HCT116 (cell line): ENCODE data around the gene C1orf174. TPM values are rescaled to one million over a fixed set of nuclear protein-coding genes. Genes with fewer than 3 reads are reported as not detected.

ENCODE experiments used
- ATAC-seq: fragments of 200-7000 bp; cut with Tn5 transposase; 2 replicates; pipeline ENCODE4 v1.9.1; 2020; ENCODE audit warnings: mild to moderate bottlenecking, moderate library complexity
- BruUV-seq: library from RNA; stranded (reverse); fragments of 400-500 nt; replicated peaks from 2 replicates; lab custom pipeline; 2021; lab: Mats Ljungman, UMichigan
- CTCF ChIA-PET: fragments of 300-600 bp; sonication (Branson Sonifier 250); formaldehyde crosslinking; loops from one replicate; lab custom pipeline; 2021; ENCODE audit warnings: antibody characterized with exemption; lab: Charles Lee
- POLR2A ChIA-PET: fragments of 300-600, 350-600 bp; sonication (Branson Sonifier 250); formaldehyde crosslinking; loops from one replicate; lab custom pipeline; 2021; ENCODE audit warnings: antibody characterized with exemption; lab: Charles Lee
- RAD21 ChIA-PET, 2 experiments: fragments of 300-600 bp; sonication (Branson Sonifier 250); formaldehyde crosslinking; loops; one replicate each; lab custom pipeline; 2023; ENCODE audit warnings: low total read pairs in 2 of 2; ENCODE audit not compliant: uncharacterized antibody in 2 of 2, unreplicated experiment in 2 of 2, low non-redundant PET in 1 of 2; lab: Charles Lee
- DNase-seq: peaks from one replicate; pipeline ENCODE4 v3.0.0-alpha.2; 2010; ENCODE audit warnings: low read depth, low spot score
- H2AFZ ChIP-seq: fragments of 200-600 bp; shearing (Covaris generic), sonication (generic); 2 replicates; pipeline ENCODE4 v1.6.1; 2017; ENCODE audit warnings: low read depth, mixed run types, mixed read lengths, antibody characterized with exemption, low read length; ENCODE audit not compliant: poor library complexity, severe bottlenecking
- H3K27ac ChIP-seq: 2 replicates; pipeline ENCODE4 v1.5.1; 2012; ENCODE audit warnings: low read depth, low read length
- H3K27me3 ChIP-seq: fragments of 200-600 bp; sonication (generic); 2 replicates; pipeline ENCODE4 v1.6.1; 2016; ENCODE audit warnings: mixed run types, low read length, mixed read lengths; ENCODE audit not compliant: insufficient read depth
- H3K36me3 ChIP-seq, 2 experiments: fragments of 200-500 bp in 1 of 2; fragments of 200-600 bp in 1 of 2; sonication (Bioruptor generic) in 1 of 2; sonication (generic) in 1 of 2; 2 replicates each; pipeline versions ENCODE4 v1.5.1 to v1.6.1; 2014 to 2016; ENCODE audit warnings: low read length in 2 of 2, inconsistent platforms in 1 of 2, mixed read lengths in 1 of 2, mixed run types in 1 of 2; ENCODE audit not compliant: insufficient read depth in 2 of 2, control insufficient read depth in 1 of 2
- H3K4me1 ChIP-seq, 2 experiments: fragments of 200-600 bp in 1 of 2; sonication (generic) in 1 of 2; 2 replicates each; pipeline versions ENCODE4 v1.5.1 to v1.6.1; 2012 to 2017; ENCODE audit warnings: low read length in 2 of 2, inconsistent platforms in 1 of 2, mild to moderate bottlenecking in 1 of 2, mixed read lengths in 1 of 2, mixed run types in 1 of 2, moderate library complexity in 1 of 2; ENCODE audit not compliant: insufficient read depth in 2 of 2, control insufficient read depth in 1 of 2
- H3K4me2 ChIP-seq: fragments of 200-600 bp; sonication (generic); 2 replicates; pipeline ENCODE4 v1.6.1; 2017; ENCODE audit warnings: mixed run types, low read length, mixed read lengths
- H3K4me3 ChIP-seq, 2 experiments: fragments of 200-600 bp in 1 of 2; sonication (generic) in 1 of 2; replicated peaks in 1 of 2; 2 replicates each; pipeline ENCODE4 v1.5.1; 2011 to 2016; ENCODE audit warnings: low read length in 2 of 2, control low read depth in 1 of 2, low read depth in 1 of 2, mild to moderate bottlenecking in 1 of 2, mixed read lengths in 1 of 2, mixed run types in 1 of 2
- H3K79me2 ChIP-seq: fragments of 200-600 bp; sonication (generic); 2 replicates; pipeline ENCODE4 v1.6.1; 2017; ENCODE audit warnings: mild to moderate bottlenecking, mixed run types, low read length, moderate library complexity, mixed read lengths; ENCODE audit not compliant: insufficient read depth
- H3K9ac ChIP-seq: fragments of 200-600 bp; sonication (generic); 2 replicates; pipeline ENCODE4 v1.6.1; 2016; ENCODE audit warnings: low read length, mixed read lengths
- H3K9me2 ChIP-seq: fragments of 200-600 bp; sonication (generic), shearing (Covaris generic); 2 replicates; pipeline ENCODE4 v1.6.1; 2017; ENCODE audit warnings: mixed run types, mild to moderate bottlenecking, moderate library complexity; ENCODE audit not compliant: insufficient read depth
- H3K9me3 ChIP-seq, 2 experiments: fragments of 200-500 bp in 1 of 2; fragments of 200-600 bp in 1 of 2; sonication (Bioruptor generic) in 1 of 2; sonication (generic) in 1 of 2; 2 replicates each; pipeline ENCODE4 v1.6.1; 2014 to 2017; ENCODE audit warnings: low read length in 2 of 2, mixed read lengths in 2 of 2, inconsistent platforms in 1 of 2, low read depth in 1 of 2, mild to moderate bottlenecking in 1 of 2, mixed run types in 1 of 2, moderate library complexity in 1 of 2; ENCODE audit not compliant: control insufficient read depth in 1 of 2, insufficient read depth in 1 of 2
- H4K20me1 ChIP-seq: fragments of 200-600 bp; sonication (generic), shearing (Covaris generic); 2 replicates; pipeline ENCODE4 v1.6.1; 2017; ENCODE audit warnings: mixed run types, mild to moderate bottlenecking, moderate library complexity; ENCODE audit not compliant: insufficient read depth
- CBX3 ChIP-seq: IDR thresholded peaks from 2 replicates; pipeline ENCODE4 v1.6.1; 2012; ENCODE audit warnings: low read depth
- EGR1 ChIP-seq: IDR thresholded peaks from 2 replicates; pipeline ENCODE4 v1.6.1; 2012; ENCODE audit warnings: low read depth
- POLR2AphosphoS5 ChIP-seq: IDR thresholded peaks from 2 replicates; pipeline ENCODE4 v1.6.1; 2011; ENCODE audit warnings: mild to moderate bottlenecking, low read depth, low read length, moderate library complexity
- intact Hi-C: fragments of 100-400 bp; cut with micrococcal nuclease; formaldehyde crosslinking; loops from 2 replicates; pipeline ENCODE4 v1.10.0; 2022
- total RNA-seq: library from RNA; stranded (reverse); gene quantifications from one replicate; pipeline ENCODE4 v1.2.1, GENCODE V29; 2021; ENCODE audit not compliant: unreplicated experiment
- TF ChIP-seq, protein P1 (sequence below): IDR thresholded peaks from 2 replicates; pipeline ENCODE4 v1.6.1; 2012

The C1orf174 gene
- total RNA-seq, 1 experiment from 2014 or later, result 33.7 TPM

DNA sequence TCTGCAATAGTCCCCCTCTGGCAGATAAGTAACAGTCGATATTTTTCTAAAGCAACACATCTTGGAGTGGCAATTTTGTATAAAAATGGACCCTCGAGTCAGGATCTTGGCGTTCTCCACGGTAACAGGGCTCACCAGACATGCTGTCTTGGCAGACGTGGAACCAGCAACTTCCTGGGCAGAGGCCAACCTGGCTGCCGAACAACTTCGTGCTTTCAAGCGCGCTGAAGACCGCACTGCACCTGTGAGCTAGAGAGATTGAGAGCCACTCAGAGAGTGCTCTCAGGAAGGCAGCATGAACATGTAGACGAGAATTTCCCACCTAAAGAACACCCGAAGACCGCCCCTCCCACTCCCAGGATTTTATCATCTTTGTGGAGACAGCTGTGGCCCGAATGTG is 7.3 kb downstream of the C1orf174 start:
- DNase-seq (no peak), ATAC-seq (no peak)
- Histone ChIP-seq H3K4me3 (no peak overlapping the region), H3K36me3 (peaks cover 14 to 20% of the 10 kb centered on the region in 2 experiments; a peak in 3 of 4 replicates), H3K4me2 (no peak overlapping the region), H3K9me3 (no peaks in the 10 kb centered on the region), H3K27ac (no peak overlapping the region), H3K9me2 (no peaks in the 10 kb centered on the region), H2AFZ (no peak overlapping the region), H3K27me3 (no peaks in the 10 kb centered on the region), H4K20me1 (no peaks in the 10 kb centered on the region), H3K9ac (no peak overlapping the region), H3K4me1 (no peaks in the 10 kb centered on the region), H3K79me2 (peaks cover 58% of the 10 kb centered on the region)
- ChIA-PET CTCF (no interaction called here), POLR2A (no interaction called here), RAD21 (no interaction called here)
- intact Hi-C loops, result no loop called here
- no peak for TF ChIP-seq POLR2AphosphoS5
- no TSS peak for BruUV-seq

DNA sequence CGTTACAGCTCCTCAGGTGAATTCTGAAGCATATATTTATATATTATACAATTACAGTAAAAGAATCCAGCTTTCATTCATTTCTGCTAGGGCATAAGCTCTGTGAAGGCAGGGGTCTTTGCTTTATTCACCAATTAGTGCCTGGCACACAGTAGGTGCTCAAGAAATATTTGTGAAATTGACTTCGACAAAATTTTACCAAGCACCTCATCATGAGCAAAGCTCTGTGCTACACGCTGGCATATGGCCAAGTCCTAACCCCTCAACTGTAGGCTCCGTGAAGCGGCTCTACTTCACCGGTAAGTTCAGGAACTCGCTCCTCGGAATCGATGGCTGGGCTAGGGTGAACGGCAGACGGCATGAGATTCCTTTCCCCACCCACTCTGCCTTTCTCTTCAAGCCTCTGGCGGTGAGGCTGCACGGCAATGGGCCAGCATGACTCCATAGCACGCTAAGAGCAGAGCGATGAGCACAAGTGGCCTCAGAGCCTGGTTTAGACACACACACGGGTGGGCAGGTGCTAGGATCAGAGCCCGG is 8.7 kb downstream of the C1orf174 start:
- H2AFZ ChIP-seq, result no peak overlapping the region
- peaks cover 17 to 24% of the 10 kb centered on the region in 2 experiments; a peak in 3 of 4 replicates for H3K36me3 ChIP-seq
- H3K9me3 ChIP-seq, result no peaks in the 10 kb centered on the region
- ChIA-PET RAD21 (no interaction called here), CTCF (no interaction called here), POLR2A (no interaction called here)
- intact Hi-C loops, result no loop called here
- BruUV-seq, result no TSS peak
- ATAC-seq (no peak), DNase-seq (no peak)
- no peaks in the 10 kb centered on the region for H4K20me1 ChIP-seq
- peaks cover 44% of the 10 kb centered on the region for H3K79me2 ChIP-seq
- no peak overlapping the region for H3K9ac ChIP-seq
- no peak overlapping the region for H3K4me3 ChIP-seq
- TF ChIP-seq, protein P1, sequence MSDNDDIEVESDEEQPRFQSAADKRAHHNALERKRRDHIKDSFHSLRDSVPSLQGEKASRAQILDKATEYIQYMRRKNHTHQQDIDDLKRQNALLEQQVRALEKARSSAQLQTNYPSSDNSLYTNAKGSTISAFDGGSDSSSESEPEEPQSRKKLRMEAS, result no peak
- TF ChIP-seq POLR2AphosphoS5 (no peak), EGR1 (no peak), CBX3 (no peak)
- no peaks in the 10 kb centered on the region for H3K27me3 ChIP-seq
- no peak overlapping the region for H3K4me2 ChIP-seq
- no peaks in the 10 kb centered on the region for H3K4me1 ChIP-seq
- H3K27ac ChIP-seq, result no peak overlapping the region
- no peaks in the 10 kb centered on the region for H3K9me2 ChIP-seq
